HL-60 (cell line): Measurements from ENCODE around the gene ROCK2.

Experiments
- DNase-seq, 2 experiments: peaks; one replicate each; pipeline ENCODE4 v3.0.0-alpha.2; 2010 to 2020; ENCODE audit warnings: low read depth in 1 of 2, low spot score in 1 of 2
- H3K27ac ChIP-seq: fragments of 250-450 bp; sonication (Bioruptor Pico); replicated peaks from 2 replicates; pipeline ENCODE4 v1.5.1; 2020; ENCODE audit warnings: mild to moderate bottlenecking, moderate library complexity
- H3K27me3 ChIP-seq: fragments of 250-450 bp; sonication (Bioruptor Pico); 2 replicates; pipeline ENCODE4 v1.5.1; 2021; ENCODE audit warnings: mild to moderate bottlenecking, moderate library complexity; ENCODE audit not compliant: insufficient read depth, poor library complexity, severe bottlenecking
- H3K4me3 ChIP-seq: replicated peaks from 2 replicates; pipeline ENCODE4 v1.5.1; 2011; ENCODE audit warnings: mild to moderate bottlenecking, control low read depth, low read length; ENCODE audit not compliant: insufficient read depth
- CTCF ChIP-seq: IDR thresholded peaks from one replicate; pipeline ENCODE4 v1.5.1; 2011; ENCODE audit warnings: low read length, control low read depth, inconsistent platforms; ENCODE audit not compliant: insufficient read depth
- GABPA ChIP-seq: IDR thresholded peaks from 2 replicates; pipeline ENCODE4 v1.6.1; 2012; ENCODE audit warnings: low read depth
- POLR2AphosphoS5 ChIP-seq: IDR thresholded peaks from 2 replicates; pipeline ENCODE4 v1.6.1; 2012; ENCODE audit warnings: low read depth
- REST ChIP-seq: IDR thresholded peaks from 2 replicates; pipeline ENCODE4 v1.6.1; 2012; ENCODE audit warnings: low read depth; ENCODE audit not compliant: insufficient replicate concordance
- SPI1 ChIP-seq: IDR thresholded peaks from 2 replicates; pipeline ENCODE4 v1.6.1; 2012; ENCODE audit warnings: low read depth, mild to moderate bottlenecking, borderline replicate concordance

ROCK2 gene

DNA sequence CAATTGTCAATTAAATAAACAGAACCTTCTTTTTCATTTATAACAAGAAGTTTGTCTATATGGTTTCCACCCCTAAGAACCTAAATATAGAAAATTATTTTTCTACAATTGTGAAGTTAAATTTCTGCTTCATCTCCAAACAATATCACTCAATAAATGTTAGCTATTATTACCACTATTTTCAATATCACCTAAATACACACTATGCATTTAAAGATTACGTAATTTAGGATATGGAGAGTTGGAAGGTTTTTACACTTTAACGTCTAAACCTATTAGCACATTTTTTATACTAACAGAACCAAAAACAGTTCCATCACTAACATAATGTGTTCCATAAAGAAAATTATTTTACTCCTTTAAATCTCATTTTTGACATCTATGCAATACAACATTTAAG, 48.0 kb downstream of the ROCK2 start:
- DNase-seq, result no peak
- H3K4me3 ChIP-seq, result no peak overlapping the region
- TF ChIP-seq GABPA, result no peak
- TF ChIP-seq CTCF, result no peak
- TF ChIP-seq SPI1, result no peak
- no peaks in the 10 kb centered on the region for H3K27me3 ChIP-seq
- H3K27ac ChIP-seq, result no peak overlapping the region

GRCh38 chr2:11292464-11293255, 51.8 kb downstream of the ROCK2 start:
- TF ChIP-seq POLR2AphosphoS5 (0 out of 2 replicates have a peak, but pooled peaks have one; percentile 33), SPI1 (peak; percentile 44; the same call in 1 of the 2 replicates), CTCF (no peak)
- DNase-seq, result peak; percentile 71 to 80
- no peak overlapping the region for H3K4me3 ChIP-seq
- H3K27ac ChIP-seq, result peak overlapping the region; percentile 59
- no peaks in the 10 kb centered on the region for H3K27me3 ChIP-seq

GRCh38 chr2:11290713-11291112, 53.7 kb downstream of the ROCK2 start:
- no peak for TF ChIP-seq CTCF
- TF ChIP-seq REST, result no peak
- TF ChIP-seq GABPA, result no peak
- no peak for TF ChIP-seq POLR2AphosphoS5
- no peak for TF ChIP-seq SPI1
- Histone ChIP-seq H3K27me3 (no peaks in the 10 kb centered on the region), H3K27ac (no peak overlapping the region), H3K4me3 (no peak overlapping the region)
- DNase-seq, result no peak

DNA sequence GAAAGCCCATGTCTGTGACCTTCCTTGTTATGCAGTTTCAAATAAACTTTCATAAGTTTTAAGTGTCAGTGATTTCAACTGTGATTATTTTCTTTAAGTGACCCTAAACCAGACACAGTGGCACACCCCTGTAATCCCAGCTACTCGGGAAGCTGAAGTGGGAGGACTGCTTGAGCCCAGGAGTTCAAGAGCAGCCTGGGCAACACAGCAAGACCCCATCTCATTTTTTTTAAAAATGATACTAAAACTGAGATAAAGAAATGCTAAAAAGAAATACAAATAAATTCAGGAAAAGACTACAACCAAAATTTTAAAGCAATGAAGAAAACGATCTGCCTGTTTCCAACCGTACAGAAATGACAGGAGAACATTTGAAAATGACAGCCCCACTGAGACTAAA, 54.2 kb downstream of the ROCK2 start:
- no peaks in the 10 kb centered on the region for H3K27me3 ChIP-seq
- TF ChIP-seq REST (no peak), SPI1 (no peak), CTCF (no peak), POLR2AphosphoS5 (no peak), GABPA (no peak)
- DNase-seq, result no peak

More for the DNA sequence above, 54.2 kb downstream of the ROCK2 start:
- Histone ChIP-seq H3K4me3 (no peak overlapping the region), H3K27ac (no peak overlapping the region)
